ENCODE data around the gene EXOC2. TPM values are rescaled to one million over a fixed set of nuclear protein-coding genes. Genes with fewer than 3 reads are reported as not detected.

The EXOC2 gene
- total and polyA plus RNA-seq, 10 donors: 7.0 to 32.8 (median 25.3) TPM

- TF ChIP-seq CTCF (IDR thresholded peaks at IDR 0.05 in 8 of 11, conservative IDR thresholded peaks at IDR 0.05 in 3 of 11) (no peak), POLR2A (IDR thresholded peaks at IDR 0.05) (no peak), POLR2AphosphoS5 (IDR thresholded peaks at IDR 0.05) (no peak)
- H3K27ac ChIP-seq: no peak overlapping the region
These were observed 68.0 kb downstream of the EXOC2 start for GRCh38 chr6:624979-625378.

GRCh38 chr6:622462-622861 lies 70.5 kb downstream of the EXOC2 start:
- intact Hi-C loops (cut with DNase I; ENCODE audit: low total_unique reads): no loop called here
- Histone ChIP-seq H3K36me3 (peaks cover 0 to 86% (median 6%) of the 10 kb centered on the region in 6 donors), H3K27me3 (replicated peaks in 1 of 7) (no peaks in the 10 kb centered on the region), H3K27ac (no peak overlapping the region), H3K4me1 (no peaks in the 10 kb centered on the region), H3K4me3 (no peak overlapping the region), H3K9me3 (no peaks in the 10 kb centered on the region)
- DNase-seq: no peak
- TF ChIP-seq POLR2A (IDR thresholded peaks at IDR 0.05): no peak
- no peak for TF ChIP-seq CTCF (IDR thresholded peaks at IDR 0.05 in 8 of 11, conservative IDR thresholded peaks at IDR 0.05 in 3 of 11)
- no peak for TF ChIP-seq POLR2AphosphoS5 (IDR thresholded peaks at IDR 0.05)
- 91 to 98% (median 97%) methylated on average over 7 of the region's 7 CpGs for WGBS, 5 donors

More at GRCh38 chr6:624979-625378, 68.0 kb downstream of the EXOC2 start:
- DNase-seq: no peak
- Histone ChIP-seq H3K9me3 (no peaks in the 10 kb centered on the region), H3K36me3 (peaks cover 0 to 83% (median 7%) of the 10 kb centered on the region in 6 donors), H3K4me1 (peaks cover 0 to 7% (median 0%) of the 10 kb centered on the region in 6 donors), H3K4me3 (no peak overlapping the region), H3K27me3 (replicated peaks in 1 of 7) (no peaks in the 10 kb centered on the region)
- WGBS, 5 donors: 87 to 96% (median 94%) methylated on average over 11 of the region's 11 CpGs
- intact Hi-C loops (cut with DNase I; ENCODE audit: low total_unique reads): no loop called here

- no peak overlapping the region for H3K27ac ChIP-seq
- H3K27me3 ChIP-seq (replicated peaks in 1 of 7): no peaks in the 10 kb centered on the region
- intact Hi-C loops (cut with DNase I; ENCODE audit: low total_unique reads): no loop called here
- no peaks in the 10 kb centered on the region for H3K4me1 ChIP-seq
- DNase-seq: no peak
- no peaks in the 10 kb centered on the region for H3K9me3 ChIP-seq
- 96 to 99% (median 97%) methylated on average over 9 of the region's 9 CpGs for WGBS, 5 donors
- TF ChIP-seq POLR2AphosphoS5 (IDR thresholded peaks at IDR 0.05) (no peak), CTCF (IDR thresholded peaks at IDR 0.05 in 8 of 11, conservative IDR thresholded peaks at IDR 0.05 in 3 of 11) (no peak), POLR2A (IDR thresholded peaks at IDR 0.05) (no peak)
- peaks cover 0 to 88% (median 10%) of the 10 kb centered on the region in 6 donors for H3K36me3 ChIP-seq
- H3K4me3 ChIP-seq: no peak overlapping the region
These were observed 71.0 kb downstream of the EXOC2 start for GRCh38 chr6:621931-622330.

- no peak for TF ChIP-seq CTCF (IDR thresholded peaks at IDR 0.05 in 8 of 11, conservative IDR thresholded peaks at IDR 0.05 in 3 of 11)
- TF ChIP-seq POLR2AphosphoS5 (IDR thresholded peaks at IDR 0.05): no peak
- no peak for TF ChIP-seq POLR2A (IDR thresholded peaks at IDR 0.05)
- no peak for DNase-seq
- no peaks in the 10 kb centered on the region for H3K27me3 ChIP-seq (replicated peaks in 1 of 7)
- no peaks in the 10 kb centered on the region for H3K9me3 ChIP-seq
- intact Hi-C loops (cut with DNase I; ENCODE audit: low total_unique reads): no loop called here
- 92 to 100% (median 95%) methylated on average over 4 of the region's 4 CpGs for WGBS, 5 donors
- H3K36me3 ChIP-seq: peaks cover 0 to 90% (median 11%) of the 10 kb centered on the region in 6 donors
- no peak overlapping the region for H3K4me3 ChIP-seq
- H3K27ac ChIP-seq: no peak overlapping the region
- H3K4me1 ChIP-seq: no peaks in the 10 kb centered on the region
These were observed 72.0 kb downstream of the EXOC2 start for GRCh38 chr6:620950-621349.

All from spleen (tissue), 11 donors.